Activated CD4-positive, alpha-beta memory T cell treated with anti-CD3 and anti-CD28 coated beads, Interleukin-2, amount 10 ng/mL, durations not matched to agents 7 days and 5 days (primary cell): Measurements from ENCODE around the gene PABPC1L. TPM values are rescaled to one million over a fixed set of nuclear protein-coding genes. Genes with fewer than 3 reads are reported as not detected.

Experiments
- CTCF ChIA-PET: fragments of 350-600 bp; sonication (Branson Sonifier 250); formaldehyde crosslinking; loops from one replicate; lab custom pipeline; 2021; ENCODE audit warnings: antibody characterized with exemption, inconsistent platforms; lab: Charles Lee
- POLR2A ChIA-PET: fragments of 350-600 bp; sonication (Branson Sonifier 250); formaldehyde crosslinking; loops from one replicate; lab custom pipeline; 2021; ENCODE audit warnings: antibody characterized with exemption; lab: Charles Lee
- DNase-seq: peaks from one replicate; pipeline ENCODE4 v3.0.0-alpha.2; 2020
- H3K27ac Mint-ChIP-seq: one replicate; pipeline ENCODE4 v1.8.0; 2021; ENCODE audit warnings: mild to moderate bottlenecking, mixed read lengths
- H3K27me3 Mint-ChIP-seq: one replicate; pipeline ENCODE4 v1.8.0; 2021; ENCODE audit warnings: mixed read lengths
- H3K36me3 Mint-ChIP-seq: one replicate; pipeline ENCODE4 v1.8.0; 2021; ENCODE audit warnings: low read depth, mixed read lengths
- H3K4me1 Mint-ChIP-seq: one replicate; pipeline ENCODE4 v1.8.0; 2021; ENCODE audit warnings: mixed read lengths
- H3K4me3 Mint-ChIP-seq: one replicate; pipeline ENCODE4 v1.8.0; 2021; ENCODE audit warnings: mild to moderate bottlenecking, mixed read lengths
- H3K9me3 Mint-ChIP-seq: one replicate; pipeline ENCODE4 v1.8.0; 2021; ENCODE audit warnings: mixed read lengths
- total RNA-seq, 2 experiments: library from RNA; stranded (reverse); gene quantifications; one replicate each; pipeline ENCODE4 v1.2.3, GENCODE V29; 2021

Gene PABPC1L
- total RNA-seq, 2 experiments from 2014 or later = 57.9 to 58.9 TPM

DNA sequence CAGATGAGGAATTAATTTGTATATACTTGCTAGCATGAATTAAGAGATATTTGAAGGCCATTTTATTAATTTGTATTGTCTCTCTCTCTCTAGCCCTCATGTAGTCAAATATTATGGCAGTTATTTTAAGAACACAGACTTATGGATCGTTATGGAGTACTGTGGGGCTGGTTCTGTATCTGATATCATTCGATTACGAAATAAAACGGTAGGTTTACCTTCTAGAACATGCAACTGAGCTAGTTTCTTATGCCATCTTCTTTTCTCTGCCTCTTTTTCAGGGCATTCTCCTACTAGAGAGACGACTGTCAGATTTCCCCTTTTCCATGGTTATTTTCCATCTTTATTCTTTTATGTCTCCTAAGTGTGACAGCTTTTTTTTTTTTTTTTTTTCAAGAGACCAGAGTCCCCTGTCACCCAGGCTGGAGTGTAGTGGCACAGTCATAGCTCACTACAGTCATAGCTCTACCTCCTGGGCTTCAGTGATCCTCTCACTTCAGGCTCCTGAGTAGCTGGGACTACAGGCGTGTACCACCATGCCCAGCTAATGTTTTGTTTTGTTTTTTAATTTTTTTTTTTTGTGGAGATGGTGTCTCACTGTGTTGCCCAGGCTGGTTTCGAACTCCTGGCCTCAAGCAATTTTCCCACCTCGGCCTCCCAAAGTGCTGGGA, 72.0 kb downstream of the PABPC1L start:
- no peak overlapping the region for H3K4me3 Mint-ChIP-seq
- ChIA-PET POLR2A (interaction anchor here (0.6 to 1.2 kb wide), 2 partner anchors 14 to 16 kb away, joined by 3 read pairs; no protein-coding TSS in a partner anchor), CTCF (interaction anchor here (0.6 kb wide), 1 partner anchor 331 kb away, joined by 4 read pairs; no protein-coding TSS in a partner anchor)
- no peak for DNase-seq
- H3K9me3 Mint-ChIP-seq = no peaks in the 10 kb centered on the region
- H3K36me3 Mint-ChIP-seq = peaks cover 76% of the 10 kb centered on the region
- peaks cover 64% of the 10 kb centered on the region for H3K4me1 Mint-ChIP-seq
- peak overlapping the region; percentile 41 for H3K27ac Mint-ChIP-seq
- no peaks in the 10 kb centered on the region for H3K27me3 Mint-ChIP-seq

DNA sequence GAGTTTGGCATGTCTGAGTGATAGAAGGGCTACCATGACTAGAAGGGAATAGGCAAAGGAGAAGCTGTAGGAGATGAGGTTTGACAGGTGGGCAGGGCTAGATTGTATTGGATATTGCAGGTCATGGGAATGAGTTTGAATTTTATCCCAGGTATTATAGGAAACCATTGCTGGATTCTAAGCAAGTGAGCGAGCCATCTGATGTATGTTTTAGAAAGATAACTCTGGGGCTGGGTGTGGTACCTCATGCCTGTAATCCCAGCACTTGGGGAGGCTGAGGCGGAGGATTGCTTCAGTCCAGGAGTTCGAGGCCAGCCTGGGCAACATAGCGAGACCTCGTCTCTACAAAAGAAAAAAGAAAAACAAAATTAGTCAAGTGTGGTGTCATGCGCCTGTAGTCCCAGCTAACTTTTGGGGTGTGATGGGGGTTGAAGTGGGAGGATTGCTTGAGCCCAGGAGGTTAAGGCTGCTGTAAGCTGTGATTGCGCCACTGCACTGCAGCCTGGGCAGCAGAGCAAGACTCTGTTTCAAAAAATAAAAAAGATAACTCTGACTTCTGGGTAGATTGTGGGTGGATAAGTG, 73.3 kb downstream of the PABPC1L start:
- ChIA-PET CTCF (no interaction called here), POLR2A (interaction anchor here (1.1 to 1.5 kb wide), 3 partner anchors 9 to 16 kb away, joined by 3 to 4 read pairs (median 4); no protein-coding TSS in a partner anchor)
- Mint-ChIP-seq H3K27me3 (no peaks in the 10 kb centered on the region), H3K9me3 (no peaks in the 10 kb centered on the region), H3K36me3 (peaks cover 77% of the 10 kb centered on the region), H3K4me3 (no peak overlapping the region), H3K27ac (peak overlapping the region; percentile 28), H3K4me1 (peaks cover 55% of the 10 kb centered on the region)
- no peak for DNase-seq

DNA sequence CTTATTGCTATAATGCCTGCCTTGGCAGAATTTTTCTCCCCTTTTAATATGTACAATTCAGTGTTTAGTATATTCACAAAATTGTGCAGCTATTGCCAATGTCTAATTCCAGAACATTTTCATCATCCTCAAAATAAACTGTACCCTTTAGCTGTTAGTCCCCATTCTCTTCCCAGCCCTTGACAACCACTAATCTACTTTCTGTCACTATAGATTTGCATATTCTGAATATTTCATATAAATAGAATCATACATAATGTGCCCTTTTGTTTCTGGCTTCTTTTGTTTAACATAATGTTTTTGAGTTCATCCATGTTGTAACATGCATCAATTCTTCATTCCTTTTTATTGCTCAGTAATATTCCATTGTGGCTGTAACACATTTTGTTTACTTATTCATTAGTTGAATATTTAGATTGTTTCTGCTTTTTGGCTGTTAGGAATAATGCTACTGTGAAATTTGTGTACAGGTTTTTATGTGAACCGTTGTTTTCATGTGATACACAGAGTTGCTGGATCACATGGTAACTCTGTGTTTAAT, 78.8 kb downstream of the PABPC1L start:
- Mint-ChIP-seq H3K9me3 (no peaks in the 10 kb centered on the region), H3K36me3 (peaks cover 69% of the 10 kb centered on the region), H3K4me3 (no peak overlapping the region), H3K4me1 (peaks cover 64% of the 10 kb centered on the region), H3K27ac (no peak overlapping the region), H3K27me3 (no peaks in the 10 kb centered on the region)
- ChIA-PET CTCF (no interaction called here), POLR2A (interaction anchor here (2.1 to 3.1 kb wide), 2 partner anchors 10 to 22 kb away, joined by 15 to 22 read pairs; partner anchors contain the start of gene STK4)
- no peak for DNase-seq

Other genes starting within 250 kb of the PABPC1L start
- gene CCN5, start 194.7 kb upstream of the PABPC1L start, total RNA-seq = not detected
- gene KCNK15, start 164.2 kb upstream of the PABPC1L start, total RNA-seq = not detected
- gene RIMS4, start 99.5 kb upstream of the PABPC1L start, total RNA-seq = not detected
- gene YWHAB, start 24.4 kb upstream of the PABPC1L start, total RNA-seq = 100 to 1,000 TPM; 277 to 279 TPM
- gene TOMM34, start 50.3 kb downstream of the PABPC1L start, total RNA-seq = 10 to 100 TPM; 16.0 to 16.4 TPM
- gene STK4, start 56.5 kb downstream of the PABPC1L start, total RNA-seq = 100 to 1,000 TPM; 204 to 213 TPM
- under 1 TPM; 0.13 TPM for gene KCNS1, start 191.1 kb downstream of the PABPC1L start, total RNA-seq
- under 1 TPM; 0.63 to 0.73 TPM for gene WFDC5, start 205.1 kb downstream of the PABPC1L start, total RNA-seq
- gene WFDC12, start 214.4 kb downstream of the PABPC1L start, total RNA-seq = not detected